HG02759 (cell line): Measurements from ENCODE around the gene SMU1.

ENCODE experiments used
- ATAC-seq: cut with Tn5 transposase; IDR thresholded peaks from one replicate; pipeline ENCODE4 v1.9.1; 2021; ENCODE audit warnings: mild to moderate bottlenecking, moderate library complexity; ENCODE audit not compliant: unreplicated experiment

The SMU1 gene

GRCh38 chr9:33076046-33077004, at the start of gene SMU1:
Gene SMU1 (minus strand): TSS chr9:33076674. CDS start chr9:33076608, 66 bp downstream.
- peak; percentile 99 for ATAC-seq

- no peak for ATAC-seq
Observed at GRCh38 chr9:33125461-33125860, 49.0 kb upstream of the SMU1 start.

DNA sequence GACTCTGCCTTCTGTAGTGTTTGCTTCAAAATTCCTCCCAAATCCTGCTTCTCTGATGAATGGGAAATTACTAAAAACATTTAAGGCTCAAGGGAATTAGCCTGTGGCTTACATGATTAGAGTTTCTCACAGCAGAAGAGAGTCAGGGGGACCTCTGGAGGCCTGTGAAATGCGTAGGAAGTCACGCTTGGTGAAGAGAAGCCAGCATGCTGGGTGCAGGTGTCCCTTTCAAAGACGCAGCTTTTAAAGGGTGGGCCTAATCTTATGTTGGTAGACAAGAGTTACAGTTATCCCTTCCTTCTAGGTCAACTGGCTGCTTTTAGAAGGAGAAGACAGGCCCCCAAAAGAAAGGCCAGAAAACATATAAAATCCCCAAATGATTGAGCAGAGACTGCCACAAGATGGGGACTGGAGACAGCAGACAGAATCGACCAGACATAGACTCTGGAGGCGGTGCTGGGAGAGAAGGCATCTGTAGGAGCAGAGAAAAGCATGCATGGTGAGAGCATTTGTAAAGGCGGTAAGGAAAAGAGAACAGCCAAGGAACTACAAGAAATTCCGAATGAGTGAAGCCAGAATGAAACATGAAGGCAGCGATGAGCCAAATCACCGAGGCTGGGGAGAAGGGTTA, 48.4 kb upstream of the SMU1 start:
- ATAC-seq: peak; percentile 65

GRCh38 chr9:33124046-33124445, 47.6 kb upstream of the SMU1 start:
- no peak for ATAC-seq

- ATAC-seq: no peak
Observed at GRCh38 chr9:33123407-33124031, 47.0 kb upstream of the SMU1 start.

DNA sequence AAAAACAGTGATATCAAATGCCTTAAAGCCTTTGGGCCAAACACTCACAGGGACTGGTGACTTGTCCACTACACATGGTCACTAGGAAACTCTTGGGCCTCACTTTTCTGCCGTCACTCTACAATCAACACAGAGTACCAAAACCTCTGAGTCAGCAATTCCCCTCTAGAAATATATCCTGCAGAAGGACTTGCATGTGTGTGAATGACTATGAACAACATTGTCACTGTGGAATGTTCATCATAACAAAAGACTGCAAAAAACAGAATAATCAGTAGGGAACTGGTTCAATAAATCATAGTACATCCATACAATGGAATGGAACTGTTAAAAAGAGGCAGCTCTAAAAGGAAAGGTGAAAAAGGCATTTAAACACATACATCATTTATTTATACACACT, 44.1 kb upstream of the SMU1 start:
- ATAC-seq: no peak

GRCh38 chr9:33117796-33118195, 41.3 kb upstream of the SMU1 start:
- no peak for ATAC-seq

GRCh38 chr9:33117306-33117705, 40.8 kb upstream of the SMU1 start:
- ATAC-seq: no peak

- ATAC-seq: peak; percentile 54
Observed at GRCh38 chr9:33116860-33117259, 40.4 kb upstream of the SMU1 start.

DNA sequence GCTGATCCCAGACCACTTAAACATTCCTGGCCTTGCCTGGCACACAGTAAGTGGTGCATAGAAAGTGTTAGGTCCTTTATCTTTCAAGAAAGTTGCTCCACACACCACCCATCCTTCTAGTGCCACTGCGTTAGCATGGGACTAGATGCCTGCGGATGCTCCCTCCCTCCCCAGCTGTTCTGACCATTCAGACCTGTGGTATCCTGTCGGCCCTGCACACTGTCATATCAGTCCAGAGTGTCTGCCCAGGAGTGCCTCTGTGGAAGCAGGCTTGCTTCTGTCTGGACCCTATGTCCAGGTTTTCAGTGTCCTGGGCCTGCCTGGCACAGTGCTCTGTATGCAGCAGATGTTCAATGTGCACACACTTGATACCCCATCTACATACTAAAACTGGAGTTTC, 38.3 kb upstream of the SMU1 start:
- ATAC-seq: no peak

DNA sequence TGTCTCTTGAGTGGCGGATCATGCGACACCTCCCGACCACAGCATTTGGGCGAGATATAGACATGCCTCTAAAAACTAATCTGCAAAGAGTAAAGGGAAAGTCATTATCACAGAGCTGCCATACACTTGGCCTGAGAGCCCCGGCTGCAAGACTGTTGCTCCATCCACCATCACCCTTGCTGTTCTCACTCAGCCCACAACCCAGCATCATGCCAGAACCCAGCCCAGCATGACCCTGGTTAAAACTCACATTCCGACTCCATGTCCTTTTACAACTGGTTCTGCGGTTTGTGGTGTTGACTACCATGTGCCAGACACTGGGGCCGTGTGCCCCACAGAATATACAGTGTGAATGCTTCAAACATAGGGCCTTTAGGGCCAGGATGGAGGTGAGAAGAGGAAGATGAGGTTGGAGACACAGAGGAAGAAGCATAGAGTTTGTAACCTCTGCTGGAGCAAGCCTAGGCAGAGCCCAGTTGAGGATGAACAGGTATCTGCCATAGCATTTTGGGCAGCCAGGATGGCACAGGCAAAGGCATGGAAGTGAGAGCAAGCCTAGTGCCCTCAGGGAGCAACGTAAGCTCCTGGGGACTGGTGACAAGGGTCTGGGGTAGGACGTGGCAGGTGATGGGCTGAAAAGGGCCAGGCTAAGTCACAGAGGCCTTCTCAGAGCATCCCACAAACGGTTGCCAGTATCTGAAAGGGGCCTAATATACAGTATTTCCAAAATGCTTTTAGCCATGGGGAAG, 37.5 kb upstream of the SMU1 start:
- ATAC-seq: no peak

- no peak for ATAC-seq
Observed at GRCh38 chr9:33112094-33112493, 35.6 kb upstream of the SMU1 start.

GRCh38 chr9:33111631-33112030, 35.2 kb upstream of the SMU1 start:
- no peak for ATAC-seq

GRCh38 chr9:33110686-33111085, 34.2 kb upstream of the SMU1 start:
- no peak for ATAC-seq

DNA sequence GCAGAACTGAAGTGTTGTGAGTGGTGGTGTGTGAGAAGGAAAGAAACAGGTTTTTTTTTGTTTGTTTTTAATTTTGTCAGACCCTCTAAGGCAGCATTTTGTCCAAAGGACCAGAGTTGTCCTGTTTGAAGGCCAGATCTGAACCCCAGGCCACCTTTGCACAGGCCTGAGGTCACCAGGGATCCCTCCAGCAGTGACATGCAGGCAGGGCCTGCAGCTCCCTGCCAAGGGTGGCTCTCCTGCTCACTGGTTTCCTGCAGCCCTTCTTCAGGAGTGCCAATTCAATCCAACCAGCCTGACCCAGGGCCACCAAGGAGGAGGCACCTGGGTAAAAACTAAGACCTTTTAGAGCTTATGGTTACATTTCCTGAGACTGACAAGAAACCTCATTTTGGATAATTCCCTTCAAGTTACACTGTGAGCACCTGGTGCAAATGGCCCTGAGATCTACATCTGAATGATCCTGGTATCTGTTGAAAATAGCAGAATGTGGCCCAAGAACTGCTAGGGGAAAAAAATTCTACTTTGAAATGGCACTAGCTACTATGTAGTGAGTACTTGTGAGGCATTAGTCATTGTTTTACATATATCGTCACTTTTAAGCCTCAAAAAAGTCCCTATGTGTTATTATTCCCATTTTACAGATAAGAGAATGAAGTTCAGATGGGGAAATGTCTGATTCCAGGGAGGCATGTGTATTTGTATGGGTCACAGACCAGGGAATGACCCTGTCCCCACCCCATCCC, 33.5 kb upstream of the SMU1 start:
- ATAC-seq: no peak

GRCh38 chr9:33109097-33109496, 32.6 kb upstream of the SMU1 start:
- no peak for ATAC-seq

DNA sequence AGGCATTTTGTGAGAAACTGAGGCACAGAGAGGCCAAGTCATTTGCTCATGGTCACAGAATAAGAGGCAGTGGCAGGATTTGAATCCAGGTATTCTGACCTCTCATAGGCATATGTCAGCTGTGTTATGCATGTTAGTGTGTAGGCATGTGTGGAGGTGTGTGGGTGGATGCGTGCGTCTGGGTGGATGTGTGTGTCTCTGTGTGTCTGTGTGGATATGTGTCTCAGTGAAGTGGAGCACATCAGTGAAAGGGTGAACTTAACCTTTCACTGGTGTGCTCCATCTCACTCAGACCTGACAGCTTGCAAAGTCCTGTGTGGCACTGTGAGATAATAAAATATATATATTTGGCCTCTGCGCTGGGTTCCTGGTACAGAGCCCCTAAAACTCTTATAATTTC, 32.0 kb upstream of the SMU1 start:
- no peak for ATAC-seq

DNA sequence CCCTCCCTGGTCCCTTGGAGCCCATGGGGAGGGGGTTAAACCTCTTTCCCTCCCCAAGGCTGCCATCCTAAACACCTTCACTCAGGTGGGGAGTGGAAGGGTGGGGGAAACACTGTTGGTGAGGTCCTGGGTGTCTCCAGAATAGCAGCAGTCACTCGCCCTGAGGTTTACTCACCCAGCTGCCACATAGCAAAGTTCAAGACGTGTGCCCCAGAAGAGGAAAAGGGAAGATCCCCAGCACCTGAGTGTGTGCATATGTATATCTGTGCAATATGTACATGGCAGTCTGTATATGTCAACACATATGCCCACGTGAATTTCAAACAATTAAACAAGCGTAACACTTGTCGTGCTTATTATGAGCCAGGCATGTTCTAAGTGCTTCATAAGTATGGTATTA, 31.3 kb upstream of the SMU1 start:
- no peak for ATAC-seq

GRCh38 chr9:33106827-33107621, 30.6 kb upstream of the SMU1 start:
- ATAC-seq: no peak

DNA sequence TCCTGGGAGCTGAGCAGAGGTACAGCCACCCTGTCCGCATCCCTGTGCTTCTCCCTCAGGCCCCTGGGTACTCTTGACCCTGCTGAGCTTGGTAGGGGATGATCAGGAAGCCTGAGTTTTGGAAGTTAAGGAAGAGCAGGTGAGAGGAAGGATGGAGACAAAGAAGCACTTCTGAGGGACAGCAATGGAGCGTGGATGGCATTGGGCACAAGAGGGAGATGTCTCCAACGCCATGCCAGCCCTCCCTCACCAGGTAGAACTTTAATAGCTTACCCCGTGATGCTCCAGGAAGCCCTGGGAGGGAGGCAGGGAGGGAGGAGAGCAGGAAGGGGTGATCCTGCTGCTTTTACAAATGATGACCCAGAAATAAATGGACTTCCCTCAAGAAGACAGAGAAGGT, 29.9 kb upstream of the SMU1 start:
- ATAC-seq: no peak
